Kidney (tissue), 14 donors: ENCODE data around the gene HNF1A. TPM values are rescaled to one million over a fixed set of nuclear protein-coding genes. Genes with fewer than 3 reads are reported as not detected.

Experiments
- DNase-seq, 5 donors: peaks; one replicate each; pipeline ENCODE4 v3.0.0-alpha.2; 2013 to 2020
- FAIRE-seq: peaks from 2 replicates; lab custom pipeline; 2012; peaks lifted over from hg19 to GRCh38; lab: Jason Lieb, UNC
- H3K27ac ChIP-seq, 2 donors: one replicate each; pipeline ENCODE4 v1.7.0; 2013; ENCODE audit warnings: low read depth in 2 of 2, low read length in 2 of 2, inconsistent platforms in 1 of 2
- H3K27me3 ChIP-seq: one replicate; pipeline ENCODE4 v1.7.1; 2013; ENCODE audit warnings: low read length, inconsistent platforms; ENCODE audit not compliant: control insufficient read depth, insufficient read depth
- H3K36me3 ChIP-seq, 3 donors: one replicate each; pipeline versions ENCODE4 v1.7.0 to v1.7.1; 2013; ENCODE audit warnings: low read length in 3 of 3, control low read depth in 1 of 3, inconsistent platforms in 1 of 3; ENCODE audit not compliant: insufficient read depth in 3 of 3, control insufficient read depth in 2 of 3
- H3K4me1 ChIP-seq, 3 donors: one replicate each; pipeline versions ENCODE4 v1.7.0 to v1.7.1; 2013; ENCODE audit warnings: low read length in 3 of 3, inconsistent platforms in 1 of 3, low read depth in 1 of 3; ENCODE audit not compliant: control insufficient read depth in 2 of 3, insufficient read depth in 2 of 3
- H3K4me3 ChIP-seq, 3 donors: one replicate each; pipeline versions ENCODE4 v1.7.0 to v1.8.1; 2013; ENCODE audit warnings: low read length in 3 of 3, control low read depth in 1 of 3, inconsistent platforms in 1 of 3
- H3K9ac ChIP-seq, 3 donors: one replicate each; pipeline versions ENCODE4 v1.7.0 to v1.7.1; 2013; ENCODE audit warnings: low read length in 3 of 3, control low read depth in 1 of 3, inconsistent platforms in 1 of 3
- H3K9me3 ChIP-seq, 3 donors: one replicate each; pipeline versions ENCODE4 v1.7.0 to v1.7.1; 2013; ENCODE audit warnings: low read length in 3 of 3, control low read depth in 1 of 3, inconsistent platforms in 1 of 3; ENCODE audit not compliant: control insufficient read depth in 2 of 3, insufficient read depth in 1 of 3
- CTCF ChIP-seq: IDR thresholded peaks from 3 replicates; pipeline ENCODE4 v1.5.1; 2012; ENCODE audit warnings: mild to moderate bottlenecking, moderate library complexity, borderline replicate concordance; ENCODE audit not compliant: insufficient read depth; ENCODE audit errors: extremely low read depth
- intact Hi-C: fragments of 100-400 bp; cut with DNase I; formaldehyde crosslinking; loops from one replicate; pipeline ENCODE4 v1.11.1; 2022
- polyA plus RNA-seq: library from polyadenylated mRNA; stranded (reverse); fragments of 350-450 nt; fragmentation: Illumina TruSeq; extraction: RNeasy Lipid Tissue Mini Kit (QIAGEN cat#74804); gene quantifications from one replicate; pipeline ENCODE4 v1.2.3, GENCODE V29; 2014; ENCODE audit warnings: low read depth, low replicate concordance; ENCODE audit not compliant: insufficient read depth
- total RNA-seq: library from RNA; stranded (reverse); fragmentation: NEBNext Ultra II Directional; extraction: Animal tissue kit (Norgen Biotek cat#: 25700); gene quantifications from one replicate; pipeline ENCODE4 v1.2.1, GENCODE V29; 2021
- donor health status: control.
- donor health status: control.
- donor health status: control.
- donor health status: control.
- donor health status: control.
- donor health status: DM: yes; HTN: yes; CAD: no.
- donor health status: Normal renal cell carcinoma (clear cell type).

The HNF1A gene
- total and polyA plus RNA-seq, 2 donors from 2014 or later, result 6.7 to 32.4 TPM

GRCh38 chr12:121010860-121011259 lies 32.5 kb downstream of the HNF1A start:
- FAIRE-seq (no peak), DNase-seq (no peak)
- Histone ChIP-seq H3K9ac (no peak overlapping the region), H3K27me3 (no peaks in the 10 kb centered on the region), H3K4me1 (peaks cover 0 to 2% (median 0%) of the 10 kb centered on the region in 3 donors), H3K4me3 (no peak overlapping the region), H3K36me3 (peaks cover 0 to 13% (median 8%) of the 10 kb centered on the region in 3 donors), H3K27ac (no peak overlapping the region), H3K9me3 (no peaks in the 10 kb centered on the region)
- no peak for TF ChIP-seq CTCF
- intact Hi-C loops, result no loop called here

GRCh38 chr12:121011820-121012219 lies 33.5 kb downstream of the HNF1A start:
- FAIRE-seq (no peak), DNase-seq (no peak)
- Histone ChIP-seq H3K4me3 (no peak overlapping the region), H3K9ac (no peak overlapping the region), H3K9me3 (no peaks in the 10 kb centered on the region), H3K36me3 (peaks cover 0 to 13% (median 8%) of the 10 kb centered on the region in 3 donors), H3K4me1 (peaks cover 0 to 5% (median 0%) of the 10 kb centered on the region in 3 donors), H3K27me3 (no peaks in the 10 kb centered on the region), H3K27ac (no peak overlapping the region)
- intact Hi-C loops, result no loop called here
- TF ChIP-seq CTCF, result no peak

- DNase-seq (no peak), FAIRE-seq (no peak)
- no peak overlapping the region for H3K9ac ChIP-seq
- no peak overlapping the region for H3K27ac ChIP-seq
- intact Hi-C loops, result no loop called here
- no peaks in the 10 kb centered on the region for H3K9me3 ChIP-seq
- peaks cover 0 to 13% (median 8%) of the 10 kb centered on the region in 3 donors for H3K36me3 ChIP-seq
- no peaks in the 10 kb centered on the region for H3K27me3 ChIP-seq
- no peak overlapping the region for H3K4me3 ChIP-seq
- H3K4me1 ChIP-seq, result peaks cover 0 to 5% (median 0%) of the 10 kb centered on the region in 3 donors
- no peak for TF ChIP-seq CTCF
These were observed 35.4 kb downstream of the HNF1A start for GRCh38 chr12:121013715-121014114.
